ENCODE results near the gene PRPF40A.
A peak's percentile ranks its signal among the peaks of the same experiment; 100 is the strongest.

Gene PRPF40A

GRCh38 chr2:152648336-152648735 is 68.9 kb downstream of the PRPF40A start:
- no peak for DNase-seq

GRCh38 chr2:152647552-152647951 is 69.7 kb downstream of the PRPF40A start:
- DNase-seq, result no peak

GRCh38 chr2:152646775-152647174 is 70.5 kb downstream of the PRPF40A start:
- no peak for DNase-seq

- no peak for DNase-seq
These were observed 71.0 kb downstream of the PRPF40A start for GRCh38 chr2:152646264-152646663.

GRCh38 chr2:152644189-152644873 is 72.9 kb downstream of the PRPF40A start:
- DNase-seq, result no peak

GRCh38 chr2:152638590-152638989 is 78.7 kb downstream of the PRPF40A start:
- DNase-seq, result no peak

GRCh38 chr2:152638056-152638455 is 79.2 kb downstream of the PRPF40A start:
- DNase-seq, result no peak

GRCh38 chr2:152637251-152637650 is 80.0 kb downstream of the PRPF40A start:
- DNase-seq, result no peak

- DNase-seq, result peak; percentile 66
These were observed 81.5 kb downstream of the PRPF40A start for GRCh38 chr2:152635635-152636298.

- DNase-seq, result no peak
These were observed 84.5 kb downstream of the PRPF40A start for GRCh38 chr2:152632736-152633135.

GRCh38 chr2:152630466-152630865 is 86.8 kb downstream of the PRPF40A start:
- DNase-seq, result no peak

- no peak for DNase-seq
These were observed 88.1 kb downstream of the PRPF40A start for GRCh38 chr2:152629202-152629601.

- no peak for DNase-seq
These were observed 89.8 kb downstream of the PRPF40A start for GRCh38 chr2:152627351-152627957.

GRCh38 chr2:152626911-152627339 is 90.3 kb downstream of the PRPF40A start:
- no peak for DNase-seq

- DNase-seq, result no peak
These were observed 92.5 kb downstream of the PRPF40A start for GRCh38 chr2:152624805-152625204.

- no peak for DNase-seq
These were observed 93.5 kb downstream of the PRPF40A start for GRCh38 chr2:152623775-152624174.

GRCh38 chr2:152623076-152623740 is 94.1 kb downstream of the PRPF40A start:
- no peak for DNase-seq

GRCh38 chr2:152622219-152622618 is 95.0 kb downstream of the PRPF40A start:
- no peak for DNase-seq

- DNase-seq, result no peak
These were observed 96.3 kb downstream of the PRPF40A start for GRCh38 chr2:152620985-152621384.

GRCh38 chr2:152620208-152620607 is 97.1 kb downstream of the PRPF40A start:
- no peak for DNase-seq

GRCh38 chr2:152618193-152618564 is 99.1 kb downstream of the PRPF40A start:
- no peak for DNase-seq

- DNase-seq, result no peak
These were observed 99.6 kb downstream of the PRPF40A start for GRCh38 chr2:152617456-152618192.

GRCh38 chr2:152615177-152615576 is 102.1 kb downstream of the PRPF40A start:
- DNase-seq, result no peak
